NT2/D1 (cell line): ENCODE data around the gene RNF25.

ENCODE experiments used
- SUZ12 ChIP-seq: IDR thresholded peaks from 2 replicates; pipeline ENCODE4 v1.6.1; 2011; ENCODE audit not compliant: insufficient read length, insufficient read depth; ENCODE audit errors: extremely low read depth
- YY1 ChIP-seq: IDR thresholded peaks from 2 replicates; pipeline ENCODE4 v1.6.1; 2011; ENCODE audit not compliant: insufficient read length, insufficient read depth
- ZNF274 ChIP-seq: IDR thresholded peaks from 2 replicates; pipeline ENCODE4 v1.6.1; 2011; ENCODE audit warnings: mild to moderate bottlenecking, low read depth, low read length

GRCh38 chr2:218679119-218679518 lies 7.3 kb upstream of the RNF25 start:
- TF ChIP-seq YY1 (no peak), SUZ12 (no peak), ZNF274 (no peak)
